DND-41 (cell line): ENCODE measurements around the gene VWA8.

Source experiments
- CTCF ChIP-seq: IDR thresholded peaks from 2 replicates; pipeline ENCODE4 v1.5.1; 2012; ENCODE audit warnings: borderline replicate concordance, low read length, moderate library complexity, mild to moderate bottlenecking; ENCODE audit not compliant: poor library complexity, severe bottlenecking; ENCODE audit errors: extremely low read depth
- EZH2 ChIP-seq: IDR thresholded peaks from 3 replicates; pipeline ENCODE4 v1.6.1; 2012; ENCODE audit warnings: borderline replicate concordance, low read depth, mild to moderate bottlenecking, moderate library complexity, low read length, inconsistent platforms; ENCODE audit not compliant: severe bottlenecking

GRCh38 chr13:41835871-41836270 lies 125.0 kb downstream of the VWA8 start:
- TF ChIP-seq CTCF (no peak), EZH2 (no peak)
